Peyer's patch (tissue), 4 donors: Measurements from ENCODE around the gene LRBA. TPM values are rescaled to one million over a fixed set of nuclear protein-coding genes. Genes with fewer than 3 reads are reported as not detected.

Experiments used
- DNase-seq, 3 donors: peaks; one replicate each; pipeline ENCODE4 v3.0.0-alpha.2; 2017 to 2019
- H3K27ac ChIP-seq, 4 donors: fragments of 200-600 bp; sonication (generic); one replicate each; pipeline ENCODE4 v1.5.1; 2016 to 2019
- H3K27me3 ChIP-seq, 2 donors: fragments of 200-600 bp; sonication (generic); one replicate each; pipeline ENCODE4 v1.5.1; 2019
- H3K36me3 ChIP-seq, 3 donors: fragments of 200-600 bp; sonication (generic); one replicate each; pipeline ENCODE4 v1.5.1; 2016 to 2019
- H3K4me1 ChIP-seq, 4 donors: fragments of 200-600 bp; sonication (generic); one replicate each; pipeline ENCODE4 v1.5.1; 2016 to 2019
- H3K4me3 ChIP-seq, 4 donors: fragments of 200-600 bp; sonication (generic); 1 replicate in 3 of 4; 2 replicates in 1 of 4; pipeline ENCODE4 v1.5.1; 2016 to 2019; ENCODE audit warnings: mild to moderate bottlenecking in 1 of 4
- H3K9me3 ChIP-seq, 4 donors: fragments of 200-600 bp; sonication (generic); one replicate each; pipeline ENCODE4 v1.5.1; 2016 to 2019; ENCODE audit warnings: mild to moderate bottlenecking in 1 of 4
- POLR2A ChIP-seq, 2 donors: fragments of 450-650 bp; IDR thresholded peaks; one replicate each; pipeline ENCODE4 v1.5.1; 2017; ENCODE audit warnings: antibody characterized with exemption in 2 of 2, mild to moderate bottlenecking in 2 of 2, moderate library complexity in 2 of 2
- total RNA-seq, 4 donors: library from RNA; depleted of rRNA; stranded (reverse); fragments of >200 nt; gene quantifications; one replicate each; pipeline ENCODE4 v1.1.0, GENCODE V29; 2016
- TF ChIP-seq, protein P1 (sequence below), 6 experiments: fragments of 450-650 bp in 4 of 6; fragments of 200-600 bp in 2 of 6; sonication (generic) in 1 of 6; IDR thresholded peaks; one replicate each; pipeline ENCODE4 v1.5.1; 2017 to 2019; ENCODE audit warnings: antibody characterized with exemption in 6 of 6, mild to moderate bottlenecking in 3 of 6, moderate library complexity in 1 of 6

Gene LRBA
- total RNA-seq, 4 donors from 2014 or later, result 71.5 to 120 (median 91.7) TPM

DNA sequence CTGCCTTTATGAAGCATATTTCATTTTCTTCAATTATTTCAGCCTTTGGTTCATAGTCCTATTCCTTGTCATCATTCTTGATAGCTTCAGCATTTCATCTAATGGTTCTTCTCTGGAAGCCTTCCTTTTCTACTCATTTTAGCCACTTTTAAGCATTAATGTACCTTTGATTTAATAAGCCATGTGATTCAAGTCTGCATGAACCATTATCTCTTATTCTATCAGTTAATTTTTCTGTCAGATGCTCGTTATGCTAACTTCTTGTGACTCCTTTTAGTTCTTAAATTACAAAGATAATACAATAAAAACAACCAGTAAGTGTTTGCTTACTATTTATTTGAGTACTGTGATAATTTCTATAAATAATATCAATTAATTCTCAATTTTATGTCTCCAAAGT is 643.2 kb downstream of the LRBA start:
- no peak for DNase-seq
- no peak for TF ChIP-seq POLR2A (IDR thresholded peaks at IDR 0.05)
- TF ChIP-seq, protein P1, sequence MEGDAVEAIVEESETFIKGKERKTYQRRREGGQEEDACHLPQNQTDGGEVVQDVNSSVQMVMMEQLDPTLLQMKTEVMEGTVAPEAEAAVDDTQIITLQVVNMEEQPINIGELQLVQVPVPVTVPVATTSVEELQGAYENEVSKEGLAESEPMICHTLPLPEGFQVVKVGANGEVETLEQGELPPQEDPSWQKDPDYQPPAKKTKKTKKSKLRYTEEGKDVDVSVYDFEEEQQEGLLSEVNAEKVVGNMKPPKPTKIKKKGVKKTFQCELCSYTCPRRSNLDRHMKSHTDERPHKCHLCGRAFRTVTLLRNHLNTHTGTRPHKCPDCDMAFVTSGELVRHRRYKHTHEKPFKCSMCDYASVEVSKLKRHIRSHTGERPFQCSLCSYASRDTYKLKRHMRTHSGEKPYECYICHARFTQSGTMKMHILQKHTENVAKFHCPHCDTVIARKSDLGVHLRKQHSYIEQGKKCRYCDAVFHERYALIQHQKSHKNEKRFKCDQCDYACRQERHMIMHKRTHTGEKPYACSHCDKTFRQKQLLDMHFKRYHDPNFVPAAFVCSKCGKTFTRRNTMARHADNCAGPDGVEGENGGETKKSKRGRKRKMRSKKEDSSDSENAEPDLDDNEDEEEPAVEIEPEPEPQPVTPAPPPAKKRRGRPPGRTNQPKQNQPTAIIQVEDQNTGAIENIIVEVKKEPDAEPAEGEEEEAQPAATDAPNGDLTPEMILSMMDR (IDR thresholded peaks at IDR 0.05), result no peak

DNA sequence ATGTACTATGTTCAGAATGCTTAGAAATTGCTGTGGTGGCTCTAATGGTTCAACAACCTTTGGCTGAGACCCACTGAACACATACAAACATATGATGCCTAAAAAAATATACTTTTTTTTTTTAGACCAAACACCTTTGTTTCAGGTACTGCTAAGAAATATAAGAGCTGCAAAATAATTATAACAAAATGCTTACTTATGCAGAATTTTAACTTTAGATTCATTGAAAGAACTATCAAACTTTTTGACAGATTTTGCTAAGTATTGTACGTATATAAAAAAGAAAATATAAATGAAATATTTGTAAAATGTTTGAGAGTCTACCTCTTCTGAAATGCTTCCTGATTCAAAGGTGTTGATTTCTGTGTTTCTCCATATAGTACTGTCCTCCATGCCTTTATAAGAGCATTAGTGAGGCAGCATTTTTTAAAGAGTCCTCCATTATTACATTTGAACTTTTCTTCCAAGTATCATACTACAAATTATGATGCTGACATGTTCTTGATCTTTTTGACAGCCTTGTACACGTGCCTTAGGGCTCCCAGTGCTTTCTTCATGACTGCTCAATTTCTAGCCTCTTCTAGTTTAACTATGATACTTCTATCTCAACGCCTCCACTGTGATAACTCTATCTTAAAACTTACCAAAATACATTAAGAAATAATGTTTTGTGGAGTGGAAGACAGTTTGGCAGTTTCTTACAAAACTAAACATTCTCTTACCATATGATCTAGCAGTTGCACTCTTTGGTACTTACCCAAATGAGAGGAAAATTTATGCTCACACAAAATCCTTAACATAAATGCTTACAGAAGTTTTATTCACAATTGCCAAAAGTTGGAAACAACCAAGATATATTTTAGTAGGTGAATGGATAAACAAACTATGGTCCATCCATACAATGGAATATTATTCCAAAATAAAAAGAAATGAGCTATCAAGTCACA is 645.4 kb downstream of the LRBA start:
- no peaks in the 10 kb centered on the region for H3K4me1 ChIP-seq
- H3K4me3 ChIP-seq, result no peak overlapping the region
- TF ChIP-seq, protein P1 (IDR thresholded peaks at IDR 0.05), result no peak
- no peak for TF ChIP-seq POLR2A (IDR thresholded peaks at IDR 0.05)
- H3K9me3 ChIP-seq, result no peaks in the 10 kb centered on the region
- H3K27ac ChIP-seq, result no peak overlapping the region
- H3K27me3 ChIP-seq, result no peaks in the 10 kb centered on the region
- DNase-seq, result no peak
- H3K36me3 ChIP-seq, result no peaks in the 10 kb centered on the region

More for the DNA sequence above, 643.2 kb downstream of the LRBA start:
- Histone ChIP-seq H3K27ac (no peak overlapping the region), H3K4me3 (no peak overlapping the region), H3K27me3 (no peaks in the 10 kb centered on the region), H3K4me1 (no peaks in the 10 kb centered on the region), H3K36me3 (no peaks in the 10 kb centered on the region), H3K9me3 (no peaks in the 10 kb centered on the region)

DNA sequence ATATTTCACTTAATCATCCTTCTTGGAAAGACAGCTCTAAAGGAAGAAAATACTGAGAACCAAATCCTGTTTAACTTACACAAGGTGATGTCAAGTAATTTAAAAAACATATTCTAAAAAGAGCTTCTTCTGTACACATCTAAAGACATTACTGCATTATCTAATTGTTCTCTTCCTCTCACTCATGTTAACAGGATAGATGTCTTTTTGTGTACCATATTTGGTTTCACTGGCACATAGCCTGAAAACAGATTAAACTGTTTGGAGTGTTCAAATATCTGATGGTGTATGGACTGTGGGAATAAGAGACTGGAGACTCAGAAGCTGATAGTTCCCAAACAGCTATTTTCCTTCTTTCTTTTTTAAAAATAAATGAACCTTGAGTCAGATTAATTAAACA is 646.4 kb downstream of the LRBA start:
- Histone ChIP-seq H3K27ac (no peak overlapping the region), H3K9me3 (no peaks in the 10 kb centered on the region), H3K4me3 (no peak overlapping the region), H3K36me3 (no peaks in the 10 kb centered on the region), H3K27me3 (no peaks in the 10 kb centered on the region), H3K4me1 (no peaks in the 10 kb centered on the region)
- TF ChIP-seq POLR2A (IDR thresholded peaks at IDR 0.05), result no peak
- TF ChIP-seq, protein P1 (IDR thresholded peaks at IDR 0.05), result no peak
- DNase-seq, result no peak

DNA sequence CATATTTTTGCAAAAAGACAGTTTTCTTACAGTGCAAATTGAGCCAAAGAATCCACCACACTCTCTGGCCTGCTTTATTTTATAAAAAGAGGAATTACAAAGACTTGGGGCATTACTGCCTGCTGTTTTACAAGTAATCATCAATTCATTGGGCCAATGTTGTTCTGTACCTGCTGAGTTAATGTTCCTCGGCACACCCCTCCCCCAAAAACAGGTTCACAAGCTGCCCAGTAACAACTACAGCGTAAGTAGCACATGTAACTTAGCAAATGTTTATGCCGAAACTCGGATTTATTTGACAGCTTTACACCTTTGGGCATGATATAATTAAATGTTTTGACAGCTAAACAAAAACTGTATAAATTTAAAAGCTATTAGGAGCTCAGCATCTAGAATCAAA is 647.8 kb downstream of the LRBA start:
- no peaks in the 10 kb centered on the region for H3K27me3 ChIP-seq
- no peak for DNase-seq
- H3K4me3 ChIP-seq, result no peak overlapping the region
- TF ChIP-seq, protein P1 (IDR thresholded peaks at IDR 0.05), result no peak
- no peak for TF ChIP-seq POLR2A (IDR thresholded peaks at IDR 0.05)
- no peaks in the 10 kb centered on the region for H3K9me3 ChIP-seq
- no peaks in the 10 kb centered on the region for H3K4me1 ChIP-seq
- no peak overlapping the region for H3K27ac ChIP-seq
- no peaks in the 10 kb centered on the region for H3K36me3 ChIP-seq

DNA sequence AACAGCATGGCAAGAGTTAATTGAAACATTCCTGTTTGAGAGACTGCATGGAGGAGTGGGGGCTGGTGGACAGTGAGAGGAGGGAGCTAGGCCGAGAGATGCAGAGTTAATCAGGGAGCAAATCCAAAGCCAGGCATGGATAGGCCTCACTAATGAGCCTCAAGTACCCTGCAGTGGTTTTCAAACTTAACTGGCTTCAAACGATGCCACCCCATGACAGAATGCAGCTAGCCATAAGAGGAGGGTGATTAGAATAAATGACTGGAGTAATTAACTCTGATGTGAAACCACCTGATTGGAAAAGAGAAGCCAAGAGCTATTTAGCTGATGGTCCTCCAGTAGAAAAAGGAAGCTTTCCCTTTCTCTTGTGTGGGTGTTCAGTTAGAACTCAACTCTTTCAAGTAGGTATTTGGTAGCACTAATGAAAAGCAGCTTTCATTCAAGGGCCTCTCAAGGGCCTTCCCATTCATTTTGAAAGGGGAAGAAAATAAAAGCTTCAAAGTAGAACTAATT is 648.5 kb downstream of the LRBA start:
- DNase-seq, result no peak
- H3K27me3 ChIP-seq, result no peaks in the 10 kb centered on the region
- H3K27ac ChIP-seq, result no peak overlapping the region
- H3K36me3 ChIP-seq, result no peaks in the 10 kb centered on the region
- TF ChIP-seq, protein P1 (IDR thresholded peaks at IDR 0.05), result no peak
- TF ChIP-seq POLR2A (IDR thresholded peaks at IDR 0.05), result no peak
- no peak overlapping the region for H3K4me3 ChIP-seq
- H3K9me3 ChIP-seq, result no peaks in the 10 kb centered on the region
- no peaks in the 10 kb centered on the region for H3K4me1 ChIP-seq
